ENCODE measurements around the gene RNPEPL1. TPM values are rescaled to one million over a fixed set of nuclear protein-coding genes. Genes with fewer than 3 reads are reported as not detected.

The RNPEPL1 gene
- total and polyA plus RNA-seq, 2 experiments from 2014 or later: 11.1 to 23.0 TPM

GRCh38 chr2:240539906-240540305 lies 28.4 kb upstream of the RNPEPL1 start:
- H3F3A ChIP-seq (ENCODE audit: insufficient read depth): no peaks in the 10 kb centered on the region
- DNase-seq: no peak
- H3K79me2 ChIP-seq (ENCODE audit: insufficient read depth): no peaks in the 10 kb centered on the region
- no peaks in the 10 kb centered on the region for H3K27me3 ChIP-seq (replicated peaks; ENCODE audit: insufficient read depth)
- H3K36me3 ChIP-seq (ENCODE audit: low read depth): no peaks in the 10 kb centered on the region
- no peak overlapping the region for H3K27ac ChIP-seq
- no peaks in the 10 kb centered on the region for H3K9me3 ChIP-seq (ENCODE audit: low read depth)
- no peak overlapping the region for H3K4me3 ChIP-seq
- TF ChIP-seq EZH2phosphoT487 (IDR thresholded peaks at IDR 0.05; ENCODE audit: insufficient read depth, low read depth) (no peak), EZH2 (IDR thresholded peaks at IDR 0.05; ENCODE audit: insufficient read depth, poor library complexity, severe bottlenecking) (no peak)
- in situ Hi-C loops (cut with MboI): no loop called here
- no peak overlapping the region for H2AFZ ChIP-seq
- no peak overlapping the region for H3K9ac ChIP-seq
- H3K4me2 ChIP-seq (ENCODE audit: unreplicated experiment): no peak overlapping the region
- no peaks in the 10 kb centered on the region for H3K4me1 ChIP-seq (ENCODE audit: insufficient read depth)
- no peaks in the 10 kb centered on the region for H4K20me1 ChIP-seq (ENCODE audit: insufficient read depth)
- no peaks in the 10 kb centered on the region for H3K9me2 ChIP-seq (ENCODE audit: insufficient read depth)

GRCh38 chr2:240551288-240551687 lies 17.0 kb upstream of the RNPEPL1 start:
- H3K36me3 ChIP-seq (ENCODE audit: low read depth): no peaks in the 10 kb centered on the region
- in situ Hi-C loops (cut with MboI): no loop called here

GRCh38 chr2:240551811-240552210 lies 16.5 kb upstream of the RNPEPL1 start:
- no peak overlapping the region for H3K4me2 ChIP-seq (ENCODE audit: unreplicated experiment)
- no peaks in the 10 kb centered on the region for H3K9me2 ChIP-seq (ENCODE audit: insufficient read depth)
- no peaks in the 10 kb centered on the region for H3K27me3 ChIP-seq (replicated peaks; ENCODE audit: insufficient read depth)
- no peaks in the 10 kb centered on the region for H3K9me3 ChIP-seq (ENCODE audit: low read depth)
- H3F3A ChIP-seq (ENCODE audit: insufficient read depth): no peaks in the 10 kb centered on the region
- peaks cover 3% of the 10 kb centered on the region; the same call in 1 of the 2 replicates for H3K79me2 ChIP-seq (ENCODE audit: insufficient read depth)
- no peak overlapping the region for H3K4me3 ChIP-seq
- no peak for DNase-seq
- WGBS, 2 experiments (ENCODE audit: low coverage in 1 of 2, low lambda C conversion rate in 2 of 2, missing lambda C conversion rate in 2 of 2): 0% methylated on average over 1 of the region's 1 CpG
- H3K36me3 ChIP-seq (ENCODE audit: low read depth): no peaks in the 10 kb centered on the region
- no peaks in the 10 kb centered on the region for H4K20me1 ChIP-seq (ENCODE audit: insufficient read depth)
- in situ Hi-C loops (cut with MboI): no loop called here
- H3K9ac ChIP-seq: no peak overlapping the region
- no peak overlapping the region for H2AFZ ChIP-seq
- no peaks in the 10 kb centered on the region for H3K4me1 ChIP-seq (ENCODE audit: insufficient read depth)
- H3K27ac ChIP-seq: no peak overlapping the region
- TF ChIP-seq EZH2phosphoT487 (IDR thresholded peaks at IDR 0.05; ENCODE audit: insufficient read depth, low read depth) (no peak), EZH2 (IDR thresholded peaks at IDR 0.05; ENCODE audit: insufficient read depth, poor library complexity, severe bottlenecking) (no peak)

More at GRCh38 chr2:240551288-240551687, 17.0 kb upstream of the RNPEPL1 start:
- no peak for TF ChIP-seq EZH2phosphoT487 (IDR thresholded peaks at IDR 0.05; ENCODE audit: insufficient read depth, low read depth)
- H3K9me2 ChIP-seq (ENCODE audit: insufficient read depth): no peaks in the 10 kb centered on the region
- H3K27me3 ChIP-seq (replicated peaks; ENCODE audit: insufficient read depth): no peaks in the 10 kb centered on the region
- no peak overlapping the region for H3K4me3 ChIP-seq
- no peak overlapping the region for H3K9ac ChIP-seq
- H3K27ac ChIP-seq: no peak overlapping the region
- DNase-seq: no peak
- H2AFZ ChIP-seq: no peak overlapping the region
- no peaks in the 10 kb centered on the region; the same call in 1 of the 2 replicates for H3K79me2 ChIP-seq (ENCODE audit: insufficient read depth)
- no peaks in the 10 kb centered on the region for H3F3A ChIP-seq (ENCODE audit: insufficient read depth)
- H3K4me1 ChIP-seq (ENCODE audit: insufficient read depth): no peaks in the 10 kb centered on the region
- no peaks in the 10 kb centered on the region for H4K20me1 ChIP-seq (ENCODE audit: insufficient read depth)
- WGBS, 2 experiments (ENCODE audit: low coverage in 1 of 2, low lambda C conversion rate in 2 of 2, missing lambda C conversion rate in 2 of 2): 94 to 98% methylated on average over 4 of the region's 4 CpGs
- no peak overlapping the region for H3K4me2 ChIP-seq (ENCODE audit: unreplicated experiment)
- H3K9me3 ChIP-seq (ENCODE audit: low read depth): no peaks in the 10 kb centered on the region

- H2AFZ ChIP-seq: no peak overlapping the region
- 76 to 78% methylated on average over 7 of the region's 7 CpGs for WGBS, 2 experiments (ENCODE audit: low coverage in 1 of 2, low lambda C conversion rate in 2 of 2, missing lambda C conversion rate in 2 of 2)
- H3K36me3 ChIP-seq (ENCODE audit: low read depth): no peaks in the 10 kb centered on the region
- H3K79me2 ChIP-seq (ENCODE audit: insufficient read depth): peaks cover 21% of the 10 kb centered on the region
- H3K27ac ChIP-seq: no peak overlapping the region
- no peak for DNase-seq
- no peak overlapping the region for H3K4me3 ChIP-seq
- H3K4me2 ChIP-seq (ENCODE audit: unreplicated experiment): no peak overlapping the region
- in situ Hi-C loops (cut with MboI): no loop called here
- TF ChIP-seq EZH2phosphoT487 (IDR thresholded peaks at IDR 0.05; ENCODE audit: insufficient read depth, low read depth) (no peak), EZH2 (IDR thresholded peaks at IDR 0.05; ENCODE audit: insufficient read depth, poor library complexity, severe bottlenecking) (no peak)
- no peaks in the 10 kb centered on the region for H3K9me2 ChIP-seq (ENCODE audit: insufficient read depth)
- H3F3A ChIP-seq (ENCODE audit: insufficient read depth): 0 out of 2 replicates have a peak, but pooled peaks cover 4% of the 10 kb centered on the region
- H4K20me1 ChIP-seq (ENCODE audit: insufficient read depth): no peaks in the 10 kb centered on the region
- H3K9ac ChIP-seq: no peak overlapping the region
- peaks cover 5% of the 10 kb centered on the region; the same call in 1 of the 2 replicates for H3K4me1 ChIP-seq (ENCODE audit: insufficient read depth)
- no peaks in the 10 kb centered on the region for H3K9me3 ChIP-seq (ENCODE audit: low read depth)
- H3K27me3 ChIP-seq (replicated peaks; ENCODE audit: insufficient read depth): no peaks in the 10 kb centered on the region
Measured at GRCh38 chr2:240553956-240554480, 14.3 kb upstream of the RNPEPL1 start.

Measured in GM23248 (cell line).